Measurements from ENCODE around the gene CEP20. TPM values are rescaled to one million over a fixed set of nuclear protein-coding genes. Genes with fewer than 3 reads are reported as not detected.

The CEP20 gene
- total RNA-seq, 1 experiment from 2014 or later: 36.9 TPM

DNA sequence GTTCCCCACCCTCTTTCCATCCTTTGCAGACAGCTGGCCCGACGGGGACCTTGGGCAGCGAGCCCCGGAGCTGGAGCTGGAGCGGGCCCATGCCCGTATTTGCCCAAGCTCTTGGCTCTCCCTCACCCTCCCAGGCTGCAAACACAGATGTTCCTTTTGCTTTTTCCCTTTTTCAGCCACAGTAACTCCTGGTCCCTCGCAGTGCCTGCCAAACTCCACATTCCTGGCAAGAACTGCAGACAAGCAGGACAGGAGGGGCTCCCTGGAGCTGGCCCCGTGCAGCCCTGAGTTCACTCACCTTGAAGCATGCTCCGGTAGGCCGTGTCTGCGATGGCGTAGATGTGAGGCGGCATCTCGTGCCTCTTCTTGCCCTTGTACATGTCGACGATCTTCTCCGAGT lies 65.4 kb downstream of the CEP20 start:
- H3K27ac Mint-ChIP-seq: no peak overlapping the region
- H2BK20ac ChIP-seq (ENCODE audit: low read depth, low read length, poor library complexity, severe bottlenecking): no peak overlapping the region
- no peaks in the 10 kb centered on the region for H3K23me2 ChIP-seq (ENCODE audit: insufficient read length, low read depth, low read length, poor library complexity, severe bottlenecking)
- H2AFZ ChIP-seq (ENCODE audit: low read length): no peak overlapping the region
- no peak overlapping the region for H3K9ac ChIP-seq (ENCODE audit: extremely low read depth, insufficient read length, low read length)
- no peak overlapping the region for H4K91ac ChIP-seq (ENCODE audit: insufficient read length, low read depth, low read length)
- H3K79me2 ChIP-seq (ENCODE audit: insufficient read depth, low read length): no peaks in the 10 kb centered on the region
- H3K18ac ChIP-seq (ENCODE audit: insufficient read length, low read depth, low read length): no peak overlapping the region
- no peak overlapping the region for H2BK120ac ChIP-seq (ENCODE audit: low read depth, low read length, poor library complexity, severe bottlenecking)
- no peaks in the 10 kb centered on the region for H3K4me1 ChIP-seq (ENCODE audit: insufficient read depth, low read length)
- H3K27me3 Mint-ChIP-seq (ENCODE audit: low read depth): peaks cover 6% of the 10 kb centered on the region
- H3K56ac ChIP-seq (ENCODE audit: insufficient read length, low read depth, low read length): no peak overlapping the region
- no CpG with 5 or more reads among the region's 17 CpGs for WGBS (ENCODE audit: extremely low coverage, insufficient read length, low lambda C conversion rate)
- no peak overlapping the region for H2BK15ac ChIP-seq (ENCODE audit: low read depth, low read length)
- no peak for DNase-seq
- H3K4me1 Mint-ChIP-seq: no peaks in the 10 kb centered on the region
- H3K36me3 Mint-ChIP-seq (ENCODE audit: insufficient read depth in 1 of 3, low read depth in 3 of 3): peaks cover 0 to 4% (median 0%) of the 10 kb centered on the region in 3 experiments; a peak in 1 of 7 replicates
- H3K9me3 Mint-ChIP-seq: peaks cover 7 to 8% of the 10 kb centered on the region in 2 experiments; a peak in 3 of 5 replicates
- H4K20me1 ChIP-seq (ENCODE audit: control insufficient read depth, insufficient read depth, insufficient read length): no peaks in the 10 kb centered on the region
- H2BK5ac ChIP-seq (ENCODE audit: insufficient read length, low read length): no peak overlapping the region
- H3K27me3 ChIP-seq (ENCODE audit: insufficient read depth, low read length): no peaks in the 10 kb centered on the region
- H3K4me3 Mint-ChIP-seq: no peak overlapping the region
- no peaks in the 10 kb centered on the region for H3K79me1 ChIP-seq (ENCODE audit: insufficient read depth, low read depth, low read length, poor library complexity, severe bottlenecking)
- H4K8ac ChIP-seq (replicated peaks; ENCODE audit: insufficient read length, low read depth, low read length): no peak overlapping the region
- H2BK12ac ChIP-seq (ENCODE audit: insufficient read length, low read depth, low read length): no peak overlapping the region
- H3K4me2 ChIP-seq (ENCODE audit: insufficient read depth, insufficient read length, low read length): no peak overlapping the region
- no peak overlapping the region for H3K14ac ChIP-seq (ENCODE audit: insufficient read depth, low read length)
- H4K5ac ChIP-seq (ENCODE audit: insufficient read length, low read depth, low read length): no peak overlapping the region
- H3K27ac ChIP-seq (ENCODE audit: insufficient read length, low read depth, low read length): no peak overlapping the region
- no peak overlapping the region for H3K23ac ChIP-seq (ENCODE audit: insufficient read length, low read depth, low read length)
- no peaks in the 10 kb centered on the region for H3K9me3 ChIP-seq (ENCODE audit: control insufficient read depth, low read depth, low read length)
- H3K4ac ChIP-seq (ENCODE audit: low read depth, low read length): no peak overlapping the region
- H3T11ph ChIP-seq (ENCODE audit: low read length): no peak overlapping the region
- TF ChIP-seq CTCF (conservative IDR thresholded peaks at IDR 0.05): no peak
- H2AK5ac ChIP-seq (ENCODE audit: insufficient read length, low read length): no peak overlapping the region
